HG02852 (cell line): Measurements from ENCODE around the gene CAPN2.

Experiments
- ATAC-seq: cut with Tn5 transposase; IDR thresholded peaks from one replicate; pipeline ENCODE4 v1.9.1; 2021; ENCODE audit warnings: mild to moderate bottlenecking, moderate library complexity; ENCODE audit not compliant: unreplicated experiment

The CAPN2 gene

GRCh38 chr1:223702735-223703667, 9.3 kb upstream of the CAPN2 start:
- no peak for ATAC-seq

GRCh38 chr1:223703668-223704013, 8.7 kb upstream of the CAPN2 start:
- no peak for ATAC-seq

GRCh38 chr1:223704921-223705878, 7.1 kb upstream of the CAPN2 start:
- ATAC-seq: no peak

GRCh38 chr1:223706077-223706973, 6.0 kb upstream of the CAPN2 start:
- no peak for ATAC-seq

GRCh38 chr1:223707256-223708000, 4.9 kb upstream of the CAPN2 start:
- no peak for ATAC-seq

- ATAC-seq: no peak
These were observed 4.4 kb upstream of the CAPN2 start for GRCh38 chr1:223708001-223708359.

- ATAC-seq: no peak
These were observed 3.6 kb upstream of the CAPN2 start for GRCh38 chr1:223708651-223709268.

- ATAC-seq: no peak
These were observed 2.7 kb upstream of the CAPN2 start for GRCh38 chr1:223709598-223709997.

- ATAC-seq: no peak
These were observed 1.9 kb upstream of the CAPN2 start for GRCh38 chr1:223710179-223711133.

GRCh38 chr1:223711173-223711572, 1.2 kb upstream of the CAPN2 start:
- ATAC-seq: no peak

GRCh38 chr1:223711747-223712193, 569 bp upstream of the CAPN2 start:
- ATAC-seq: no peak

GRCh38 chr1:223712850-223713474, 623 bp downstream of the CAPN2 start:
- ATAC-seq: peak; percentile 39

- ATAC-seq: no peak
These were observed 1.4 kb downstream of the CAPN2 start for GRCh38 chr1:223713546-223714420.

GRCh38 chr1:223714421-223714724, 2.0 kb downstream of the CAPN2 start:
- ATAC-seq: no peak

GRCh38 chr1:223714849-223715603, 2.7 kb downstream of the CAPN2 start:
- no peak for ATAC-seq

- ATAC-seq: no peak
These were observed 3.3 kb downstream of the CAPN2 start for GRCh38 chr1:223715604-223716172.
